ENCODE data around the gene SERPIND1.
"Not testable (repeated sequence)": the region's sequence is repeated elsewhere in the genome, so short reads cannot be mapped to it uniquely, and the experiment has no call there.

SERPIND1 gene

GRCh38 chr22:20818471-20818870 is 44.6 kb downstream of the SERPIND1 start:
- no peak for DNase-seq

- DNase-seq = no peak
These were observed 45.6 kb downstream of the SERPIND1 start for GRCh38 chr22:20819471-20819870.

GRCh38 chr22:20821717-20822239 is 47.9 kb downstream of the SERPIND1 start:
- DNase-seq = not testable (repeated sequence)

GRCh38 chr22:20822240-20822639 is 48.3 kb downstream of the SERPIND1 start:
- no peak for DNase-seq

- DNase-seq = no peak
These were observed 49.4 kb downstream of the SERPIND1 start for GRCh38 chr22:20823264-20823663.

GRCh38 chr22:20825216-20825615 is 51.3 kb downstream of the SERPIND1 start:
- not testable (repeated sequence) for DNase-seq

GRCh38 chr22:20825624-20826023 is 51.7 kb downstream of the SERPIND1 start:
- DNase-seq = no peak

- DNase-seq = not testable (repeated sequence)
These were observed 52.6 kb downstream of the SERPIND1 start for GRCh38 chr22:20826373-20827152.

- DNase-seq = no peak
These were observed 55.7 kb downstream of the SERPIND1 start for GRCh38 chr22:20829491-20830134.

GRCh38 chr22:20833225-20833665 is 59.3 kb downstream of the SERPIND1 start:
- no peak for DNase-seq

GRCh38 chr22:20834206-20834605 is 60.3 kb downstream of the SERPIND1 start:
- DNase-seq = no peak

- DNase-seq = no peak
These were observed 60.8 kb downstream of the SERPIND1 start for GRCh38 chr22:20834725-20835124.
